Pancreas (tissue), 10 donors: ENCODE results near the gene MRPS34. TPM values are rescaled to one million over a fixed set of nuclear protein-coding genes. Genes with fewer than 3 reads are reported as not detected.

Source experiments
- ATAC-seq, 4 donors: fragments of 200-7000 bp; cut with Tn5 transposase; one replicate each; pipeline versions ENCODE4 v1.8.0 to v1.9.1; 2020; ENCODE audit warnings: mild to moderate bottlenecking in 4 of 4, moderate library complexity in 4 of 4
- DNase-seq, 6 donors: peaks; one replicate each; pipeline ENCODE4 v3.0.0-alpha.2; 2020
- FAIRE-seq: peaks from 2 replicates; lab custom pipeline; 2012; peaks lifted over from hg19 to GRCh38; lab: Jason Lieb, UNC
- H3K27ac ChIP-seq, 4 donors: fragments of 200-600 bp; sonication (generic); 1 replicate in 3 of 4; 2 replicates in 1 of 4; pipeline versions ENCODE4 v1.5.0 to v1.8.0; 2020
- H3K27me3 ChIP-seq, 4 donors: fragments of 200-600 bp; one replicate each; pipeline ENCODE4 v1.8.0; 2021
- H3K36me3 ChIP-seq, 3 donors: fragments of 200-600 bp; sonication (generic) in 1 of 3; one replicate each; pipeline versions ENCODE4 v1.5.0 to v1.8.0; 2020 to 2021
- H3K4me1 ChIP-seq, 3 donors: fragments of 200-600 bp; one replicate each; pipeline ENCODE4 v1.8.0; 2021
- H3K4me3 ChIP-seq, 4 donors: fragments of 200-600 bp; sonication (generic) in 2 of 4; one replicate each; pipeline versions ENCODE4 v1.5.0 to v1.8.0; 2020 to 2021
- H3K9me3 ChIP-seq, 4 donors: fragments of 200-600 bp; one replicate each; pipeline ENCODE4 v1.8.0; 2021
- WGBS, 2 donors: extraction: QIAGEN DNeasy Blood & Tissue Kit; methylation state at CpG; one replicate each; pipeline ENCODE4 v1.1.7; 2013; 5-methylcytosine and 5-hydroxymethylcytosine counted together
- intact Hi-C, 3 donors: fragments of 100-400 bp; cut with DNase I; formaldehyde crosslinking; loops; one replicate each; pipeline versions ENCODE4 v1.11.1 to v1.14.2; 2022
- polyA plus RNA-seq, 2 donors: library from polyadenylated mRNA; stranded (reverse); fragments of 200-250 nt; gene quantifications; one replicate each; pipeline ENCODE4 v1.2.3, GENCODE V29; 2013
- total RNA-seq, 6 donors: library from RNA; stranded (reverse); fragmentation: NEBNext Ultra II Directional in 4 of 6; extraction: Animal tissue kit (Norgen Biotek cat#: 25700) in 4 of 6; gene quantifications; one replicate each; pipeline versions ENCODE4 v1.2.1 to v1.2.4, GENCODE V29; 2021 to 2023
- TF ChIP-seq, protein P1 (sequence below), 4 donors: fragments of 200-600 bp; sonication (generic) in 3 of 4; IDR thresholded peaks; one replicate each; pipeline versions ENCODE4 v1.5.0 to v1.8.0; 2021; ENCODE audit warnings: antibody characterized with exemption in 4 of 4
- donor health status: healthy with polysubstance abuse.
- donor health status: DM: no; HTN: no; CAD: no; lungs with moderate emphysema.
- donor health status: DM: no; HTN: no; CAD: no.
- donor health status: control.
- donor health status: control.
- donor health status: Bipolar disorder and iron deficiency.
- donor health status: DM: yes; HTN: yes; CAD: no.
- donor health status: DM: no; HTN: no; CAD: no.
- donor health status: DM: no; HTN: no; CAD: no.
- donor health status: DM: yes; HTN: yes; CAD: no.

Gene MRPS34
- total and polyA plus RNA-seq, 8 donors, result 42.4 to 84.1 (median 58.3) TPM

DNA sequence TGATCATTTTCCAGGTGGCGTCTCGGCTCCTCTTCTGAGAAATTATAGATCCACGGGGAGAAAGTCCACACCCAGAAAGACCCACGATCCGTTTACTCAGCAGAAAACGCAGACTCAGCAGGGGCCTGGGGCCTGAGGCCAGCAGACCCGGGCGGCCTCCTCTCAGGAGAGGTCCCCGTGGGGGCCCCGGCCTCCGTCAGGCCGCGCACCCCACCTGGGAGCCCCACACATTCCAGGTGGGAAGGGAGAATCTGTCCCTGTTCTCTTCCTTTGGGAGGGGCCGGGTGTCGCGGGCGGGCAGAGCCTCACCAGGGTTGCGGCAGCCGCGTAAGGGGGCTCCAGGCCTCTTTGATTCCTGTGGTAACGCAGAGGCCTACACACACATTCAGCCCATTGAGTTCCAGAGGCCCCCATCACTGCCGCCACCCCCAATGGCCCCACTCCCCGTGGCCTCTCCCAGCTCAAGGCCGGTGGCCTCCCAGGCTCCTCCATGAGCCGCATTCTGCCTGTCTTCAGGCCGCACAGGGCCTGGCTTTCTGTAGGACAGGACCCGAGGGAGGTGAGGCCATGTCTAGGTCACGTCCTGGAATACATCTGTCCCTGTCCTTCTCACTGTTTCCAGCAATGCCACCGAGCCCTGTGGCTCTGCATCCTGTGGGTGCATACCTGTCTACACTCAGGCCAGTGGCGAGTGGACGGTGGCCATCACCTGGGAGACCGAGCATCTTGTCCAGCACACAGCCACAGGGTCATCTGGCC lies 22.2 kb upstream of the MRPS34 start:
- WGBS, 2 donors, result 58 to 67% methylated on average over 29 to 32 of the region's 32 CpGs
- TF ChIP-seq, protein P1, sequence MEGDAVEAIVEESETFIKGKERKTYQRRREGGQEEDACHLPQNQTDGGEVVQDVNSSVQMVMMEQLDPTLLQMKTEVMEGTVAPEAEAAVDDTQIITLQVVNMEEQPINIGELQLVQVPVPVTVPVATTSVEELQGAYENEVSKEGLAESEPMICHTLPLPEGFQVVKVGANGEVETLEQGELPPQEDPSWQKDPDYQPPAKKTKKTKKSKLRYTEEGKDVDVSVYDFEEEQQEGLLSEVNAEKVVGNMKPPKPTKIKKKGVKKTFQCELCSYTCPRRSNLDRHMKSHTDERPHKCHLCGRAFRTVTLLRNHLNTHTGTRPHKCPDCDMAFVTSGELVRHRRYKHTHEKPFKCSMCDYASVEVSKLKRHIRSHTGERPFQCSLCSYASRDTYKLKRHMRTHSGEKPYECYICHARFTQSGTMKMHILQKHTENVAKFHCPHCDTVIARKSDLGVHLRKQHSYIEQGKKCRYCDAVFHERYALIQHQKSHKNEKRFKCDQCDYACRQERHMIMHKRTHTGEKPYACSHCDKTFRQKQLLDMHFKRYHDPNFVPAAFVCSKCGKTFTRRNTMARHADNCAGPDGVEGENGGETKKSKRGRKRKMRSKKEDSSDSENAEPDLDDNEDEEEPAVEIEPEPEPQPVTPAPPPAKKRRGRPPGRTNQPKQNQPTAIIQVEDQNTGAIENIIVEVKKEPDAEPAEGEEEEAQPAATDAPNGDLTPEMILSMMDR (IDR thresholded peaks at IDR 0.05), result no peak
- no peak for FAIRE-seq
- Histone ChIP-seq H3K36me3 (no peaks in the 10 kb centered on the region), H3K9me3 (no peaks in the 10 kb centered on the region), H3K4me1 (peaks cover 9 to 17% (median 16%) of the 10 kb centered on the region in 3 donors), H3K4me3 (peak overlapping the region in 2 of 4 donors; percentile 26 to 45), H3K27ac (peak overlapping the region; percentile 53 to 78 (median 66)), H3K27me3 (no peaks in the 10 kb centered on the region)
- intact Hi-C loops, result no loop called here
- peak in 1 of 6 donors; percentile 66 for DNase-seq
- ATAC-seq, result no peak

DNA sequence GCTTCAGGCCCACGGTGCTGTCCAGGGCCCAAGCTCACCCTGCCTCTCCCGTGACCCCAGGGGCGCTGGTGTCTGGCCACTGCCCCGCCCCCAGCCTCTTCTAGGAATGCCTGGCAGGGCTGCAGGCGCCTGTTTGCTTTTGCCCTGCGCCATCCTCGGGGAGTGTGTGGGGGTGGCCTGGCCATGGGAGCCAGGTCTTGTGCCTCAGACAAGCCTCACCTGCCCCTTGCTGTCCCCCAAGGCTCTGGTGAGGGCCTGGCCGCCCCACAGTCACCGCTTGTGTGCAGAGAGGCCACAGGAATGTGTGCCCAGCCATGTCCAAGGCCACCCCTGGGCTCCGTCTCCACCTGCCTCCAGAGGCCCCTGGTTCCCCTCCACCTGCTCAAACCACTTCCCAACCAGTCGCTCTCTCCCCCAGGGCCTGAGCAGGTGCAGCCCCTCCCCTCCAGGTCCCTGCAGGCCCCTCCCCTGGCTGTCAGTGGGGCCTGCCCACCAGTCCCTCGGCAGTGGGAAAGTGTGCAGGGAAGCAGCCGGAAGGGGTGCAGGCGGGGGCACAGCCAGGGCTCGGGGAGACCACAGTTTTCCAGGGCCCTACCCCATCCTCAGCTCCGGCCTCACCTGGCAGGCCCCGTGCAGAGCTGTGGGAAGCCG lies 21.4 kb upstream of the MRPS34 start:
- peak; percentile 51 to 76 (median 72) for ATAC-seq
- Histone ChIP-seq H3K4me3 (peak overlapping the region in 2 of 4 donors; percentile 26 to 45), H3K36me3 (no peaks in the 10 kb centered on the region), H3K27me3 (no peaks in the 10 kb centered on the region), H3K9me3 (no peaks in the 10 kb centered on the region), H3K27ac (peak overlapping the region; percentile 53 to 78 (median 66)), H3K4me1 (peaks cover 9 to 17% (median 16%) of the 10 kb centered on the region in 3 donors)
- WGBS, 2 donors, result 15 to 32% methylated on average over 10 to 18 of the region's 18 CpGs
- intact Hi-C loops, result no loop called here
- no peak for FAIRE-seq
- TF ChIP-seq, protein P1 (IDR thresholded peaks at IDR 0.05), result no peak
- peak; percentile 33 to 87 (median 62) for DNase-seq

DNA sequence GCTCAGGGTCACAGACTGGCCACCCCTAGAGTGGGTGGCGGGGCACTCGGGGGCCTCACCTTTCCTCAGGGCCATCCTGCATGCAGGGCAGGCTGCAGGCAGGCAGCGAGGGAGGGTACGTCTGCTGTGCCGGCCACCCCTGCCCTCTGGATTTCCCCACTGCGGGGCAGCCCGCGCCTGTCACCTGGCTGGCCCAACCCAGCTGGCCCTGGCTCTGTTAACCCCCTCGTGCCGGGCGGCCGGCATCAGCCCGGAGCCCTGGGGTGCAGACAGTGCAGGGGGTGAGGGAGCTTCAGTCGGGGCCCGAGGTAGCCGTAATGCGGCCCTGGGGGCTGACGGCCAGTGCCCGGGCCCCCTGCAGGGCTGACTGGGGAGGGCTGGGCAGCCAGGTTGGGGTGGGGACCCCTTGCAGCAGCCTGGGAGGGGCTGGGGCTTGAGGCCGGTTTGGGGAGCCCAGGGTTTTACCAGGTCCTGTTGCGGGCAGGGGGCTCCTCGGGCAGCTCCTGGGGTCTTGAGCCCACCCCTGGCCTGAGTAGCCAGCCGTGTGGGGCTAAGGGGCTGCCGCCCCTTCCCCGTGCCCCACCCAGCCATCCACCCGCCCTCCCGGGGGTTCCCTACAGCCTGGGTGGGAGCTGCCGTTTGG lies 20.8 kb upstream of the MRPS34 start, which contains the start of gene IGFALS:
IGFALS (minus strand) TSS at position 128 of the 643 bp plus-strand sequence; CDS start at position 75, 53 bp downstream.
- H3K4me1 ChIP-seq, result peaks cover 9 to 17% (median 16%) of the 10 kb centered on the region in 3 donors
- ATAC-seq (peak; percentile 66 to 84 (median 80)), DNase-seq (peak; percentile 36 to 90 (median 60)), FAIRE-seq (no peak)
- no peaks in the 10 kb centered on the region for H3K9me3 ChIP-seq
- TF ChIP-seq, protein P1 (IDR thresholded peaks at IDR 0.05), result no peak
- intact Hi-C loops, result no loop called here
- 11 to 14% methylated on average over 25 to 28 of the region's 28 CpGs for WGBS, 2 donors
- peak within 1 kb of the TSS; percentile 53 to 78 (median 66) for H3K27ac ChIP-seq
- H3K4me3 ChIP-seq, result peak within 1 kb of the TSS in 2 of 4 donors; percentile 26 to 45
- H3K27me3 ChIP-seq, result no peaks in the 10 kb centered on the region
- no peaks in the 10 kb centered on the region for H3K36me3 ChIP-seq

DNA sequence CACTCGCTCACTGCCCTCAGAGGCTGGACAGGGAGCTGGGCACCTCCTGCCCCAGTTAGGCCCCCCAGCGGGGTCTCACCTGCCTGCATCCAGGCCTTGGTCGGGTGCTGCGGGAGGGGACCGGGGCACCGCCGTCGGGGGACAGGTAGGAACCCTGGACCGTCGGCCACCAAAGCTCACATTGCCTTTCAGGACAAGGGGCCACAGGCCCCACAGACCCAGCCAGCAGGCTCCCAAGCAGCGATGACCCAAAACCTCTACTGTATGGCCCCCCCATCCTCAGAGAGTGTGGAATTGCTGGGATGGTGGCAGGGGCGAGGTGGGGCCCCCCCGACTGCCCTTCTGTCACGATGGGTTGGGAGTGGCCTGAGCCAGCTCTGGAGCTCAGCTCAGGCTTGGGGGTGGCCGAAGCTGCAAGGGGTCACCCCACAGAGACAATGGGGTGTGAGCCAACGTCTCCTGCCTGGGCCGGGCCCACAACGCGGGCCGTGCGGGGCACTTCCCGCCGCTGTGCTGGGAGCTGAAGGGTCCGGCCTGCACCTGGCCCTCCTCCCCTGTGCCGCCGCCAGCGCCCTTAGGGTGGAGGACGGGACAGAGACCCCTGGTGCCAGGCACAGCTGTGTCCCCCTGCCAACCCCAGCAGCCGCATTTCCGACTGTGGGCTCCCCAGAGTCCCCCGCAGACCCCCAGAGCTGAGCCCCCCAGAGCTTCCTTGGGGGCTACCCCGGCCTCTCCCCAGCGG lies 20.1 kb upstream of the MRPS34 start:
- no peaks in the 10 kb centered on the region for H3K9me3 ChIP-seq
- no peak for FAIRE-seq
- H3K4me3 ChIP-seq, result peak overlapping the region in 2 of 4 donors; percentile 26 to 45
- H3K4me1 ChIP-seq, result peaks cover 9 to 17% (median 16%) of the 10 kb centered on the region in 3 donors
- peak in 1 of 4 donors; percentile 10 for ATAC-seq
- peak in 2 of 6 donors; percentile 44 to 80 for DNase-seq
- TF ChIP-seq, protein P1 (IDR thresholded peaks at IDR 0.05), result no peak
- H3K36me3 ChIP-seq, result no peaks in the 10 kb centered on the region
- no peaks in the 10 kb centered on the region for H3K27me3 ChIP-seq
- WGBS, 2 donors, result 64 to 70% methylated on average over 26 to 33 of the region's 33 CpGs
- intact Hi-C loops, result no loop called here
- peak overlapping the region; percentile 53 to 78 (median 66) for H3K27ac ChIP-seq
